HG02588 (cell line): Measurements from ENCODE around the gene STK32B.

Source experiments
- ATAC-seq: cut with Tn5 transposase; IDR thresholded peaks from one replicate; pipeline ENCODE4 v1.9.1; 2021; ENCODE audit warnings: mild to moderate bottlenecking, moderate library complexity; ENCODE audit not compliant: unreplicated experiment

STK32B gene

DNA sequence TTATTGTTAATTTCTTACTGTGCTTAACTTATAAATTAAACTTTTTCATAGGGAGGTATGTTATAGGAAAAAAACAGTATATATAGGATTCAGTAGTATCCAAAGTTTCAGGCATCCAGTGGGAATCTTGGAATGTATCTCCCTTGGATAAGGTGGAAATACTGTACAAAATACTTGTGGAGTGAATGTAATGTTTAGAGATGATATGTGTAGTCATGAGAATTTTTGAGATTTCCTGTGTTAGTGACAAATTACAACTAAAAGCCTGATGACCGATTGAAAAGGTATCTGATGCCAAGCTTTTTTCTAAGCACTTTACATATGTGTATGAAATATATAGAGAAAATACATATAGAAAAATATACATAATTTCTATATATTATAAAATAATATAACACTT, 69.2 kb downstream of the STK32B start:
- no peak for ATAC-seq

DNA sequence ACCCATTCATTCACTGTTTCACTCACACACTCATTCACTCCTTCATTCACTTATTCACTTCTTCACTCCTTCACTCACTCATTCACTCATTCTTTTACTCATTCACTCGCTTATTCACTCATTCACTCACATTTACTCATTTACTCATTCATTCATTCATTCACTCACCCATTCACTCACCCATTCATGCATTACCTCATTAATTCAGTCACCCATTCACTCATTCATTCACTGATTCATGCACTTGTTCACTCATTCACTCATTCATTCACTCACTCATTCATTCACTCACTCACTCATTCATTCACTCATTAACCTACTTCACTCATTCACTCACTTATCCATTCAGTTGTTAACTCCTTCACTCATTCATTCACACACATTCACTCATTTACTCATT, 70.8 kb downstream of the STK32B start:
- ATAC-seq: no peak

DNA sequence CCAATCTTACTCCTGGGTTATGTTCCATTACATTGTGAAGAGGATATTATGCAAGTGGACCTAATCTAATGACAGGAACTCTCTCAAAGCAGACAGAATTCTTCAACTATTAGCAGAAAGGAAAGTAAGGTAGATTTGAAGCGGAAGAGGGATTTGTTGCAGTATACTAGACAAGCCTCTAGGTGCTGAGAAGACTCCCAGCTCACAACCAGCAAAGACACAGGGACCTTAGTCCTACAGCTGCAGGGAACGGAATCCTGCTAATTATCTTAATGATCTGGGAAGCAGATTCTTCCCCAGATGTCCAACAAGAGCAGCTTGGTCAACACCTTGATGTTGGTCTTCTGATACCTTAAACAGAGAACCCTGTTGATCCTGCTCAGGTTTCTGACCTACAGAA, 73.6 kb downstream of the STK32B start:
- no peak for ATAC-seq

DNA sequence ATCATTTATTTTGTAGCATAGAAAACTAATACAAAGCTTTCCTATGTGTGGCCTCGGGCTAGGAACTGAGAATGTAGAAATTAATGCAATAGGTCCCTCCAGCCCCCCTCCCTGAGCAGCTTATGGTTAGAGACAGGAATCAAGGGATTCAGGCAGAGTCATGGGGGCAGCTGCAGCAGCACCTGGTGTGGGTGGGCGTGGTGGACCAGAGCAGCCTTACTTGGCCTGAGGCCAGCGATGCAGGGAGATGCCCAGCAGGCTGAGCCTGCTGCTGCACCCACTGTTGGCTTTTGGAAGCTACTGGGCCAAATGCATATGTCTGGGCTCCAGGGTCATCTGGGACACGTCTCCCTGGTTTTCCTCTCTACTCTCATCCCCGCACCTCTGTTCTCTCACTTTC, 74.0 kb downstream of the STK32B start:
- no peak for ATAC-seq

- no peak for ATAC-seq
Observed at GRCh38 chr4:5126231-5126630, 75.0 kb downstream of the STK32B start.

- ATAC-seq: no peak
Observed at GRCh38 chr4:5126857-5127256, 75.6 kb downstream of the STK32B start.

DNA sequence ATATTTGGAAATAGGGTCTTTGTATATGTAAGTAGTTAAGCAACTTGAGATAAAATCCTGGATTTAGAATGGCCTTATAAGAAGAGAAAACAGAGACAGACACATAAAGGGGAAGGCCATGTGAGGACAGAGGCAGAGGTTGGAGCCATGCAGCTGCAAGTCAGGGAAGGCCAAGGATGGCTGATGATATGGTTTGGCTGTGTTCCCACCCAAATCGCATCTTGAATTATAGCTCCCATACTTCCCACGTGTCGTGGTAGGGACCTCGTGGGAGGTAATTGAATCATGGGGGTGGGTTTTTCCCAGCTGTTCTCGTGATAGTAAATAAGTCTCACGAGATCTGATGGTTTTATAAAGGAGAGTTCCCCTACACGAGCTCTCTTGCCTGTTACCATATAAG, 76.3 kb downstream of the STK32B start:
- ATAC-seq: no peak

DNA sequence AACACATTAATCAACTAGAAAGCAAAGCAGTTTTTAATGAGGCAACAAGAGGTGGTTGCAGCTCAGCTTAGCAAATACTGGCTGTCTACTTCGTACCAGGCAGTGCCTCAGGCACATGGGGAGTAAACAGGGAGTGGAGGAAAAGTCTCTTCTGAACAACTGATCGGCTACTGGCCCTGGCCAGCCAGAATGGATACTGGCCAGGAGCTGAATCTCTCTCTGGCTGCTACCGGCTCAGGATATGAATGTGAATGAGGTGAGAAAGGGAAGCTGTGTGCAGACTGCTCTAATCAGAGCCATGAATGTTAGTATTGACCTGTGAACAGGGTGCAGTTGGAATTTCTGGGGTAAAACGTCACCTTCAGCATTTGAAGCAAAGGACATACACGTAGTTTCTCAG, 77.3 kb downstream of the STK32B start:
- no peak for ATAC-seq

- ATAC-seq: no peak
Observed at GRCh38 chr4:5133201-5133600, 81.9 kb downstream of the STK32B start.

- ATAC-seq: no peak
Observed at GRCh38 chr4:5133933-5134594, 82.8 kb downstream of the STK32B start.

DNA sequence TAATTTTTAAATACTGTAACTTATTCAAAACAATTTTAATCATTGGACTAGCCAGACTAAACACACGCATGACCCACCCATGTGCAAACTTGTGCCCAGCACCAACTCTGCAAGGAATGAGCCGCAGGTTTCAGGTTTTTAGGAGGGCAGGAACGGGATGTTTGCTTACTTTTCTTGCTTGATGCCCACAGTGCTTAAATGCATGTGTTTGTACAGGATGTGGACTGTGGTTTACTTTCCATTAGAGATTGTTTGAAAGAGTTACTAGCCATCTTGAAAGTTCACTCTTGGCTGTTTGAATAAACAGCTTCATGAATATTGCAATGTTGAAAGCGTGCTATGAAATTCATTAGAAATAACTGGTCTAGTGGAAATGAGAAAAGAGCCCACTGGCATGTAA, 83.3 kb downstream of the STK32B start:
- ATAC-seq: no peak

- no peak for ATAC-seq
Observed at GRCh38 chr4:5137226-5137625, 85.9 kb downstream of the STK32B start.

- ATAC-seq: no peak
Observed at GRCh38 chr4:5137927-5138326, 86.6 kb downstream of the STK32B start.

- no peak for ATAC-seq
Observed at GRCh38 chr4:5138389-5138788, 87.1 kb downstream of the STK32B start.

- no peak for ATAC-seq
Observed at GRCh38 chr4:5139141-5139540, 87.9 kb downstream of the STK32B start.

DNA sequence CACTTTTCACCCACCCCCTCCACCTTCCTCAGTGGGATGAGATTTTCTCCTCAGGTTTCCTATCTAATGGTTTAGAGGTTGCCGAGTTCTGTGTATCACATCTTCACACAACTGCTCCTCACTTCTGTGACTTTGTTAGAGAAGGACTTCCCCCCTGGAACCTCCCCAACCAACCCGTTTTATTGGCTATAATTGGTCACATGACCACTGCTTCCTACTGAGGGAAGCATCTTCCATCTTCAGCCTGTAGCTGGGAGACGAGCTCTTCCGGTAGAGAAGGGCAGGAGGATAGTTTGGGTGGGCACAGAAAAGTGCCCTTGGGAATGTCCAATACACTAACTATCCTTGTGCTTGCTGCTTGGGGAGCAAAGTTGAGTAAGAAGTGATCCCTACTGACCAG, 90.5 kb downstream of the STK32B start:
- ATAC-seq: no peak

GRCh38 chr4:5142726-5143125, 91.4 kb downstream of the STK32B start:
- ATAC-seq: no peak

- no peak for ATAC-seq
Observed at GRCh38 chr4:5143306-5143861, 92.1 kb downstream of the STK32B start.

DNA sequence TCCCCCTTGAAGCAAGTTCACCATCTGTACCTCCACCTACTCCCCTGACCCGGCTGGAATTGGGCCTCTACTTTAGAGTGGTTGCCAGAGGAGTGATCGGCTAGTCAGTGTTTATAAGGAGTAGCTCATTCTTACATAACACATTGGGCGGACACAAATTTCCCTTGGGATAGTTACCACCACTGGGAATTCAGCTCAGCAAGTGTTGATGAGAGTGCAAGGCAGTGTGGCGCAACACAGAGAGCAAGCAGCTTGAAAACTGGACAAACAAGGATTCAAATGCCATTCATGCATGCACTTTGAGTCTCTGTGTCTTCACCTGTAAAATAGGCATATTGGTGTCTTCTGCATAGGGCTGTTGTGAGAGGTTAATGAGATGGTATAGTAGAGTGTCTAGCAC, 92.7 kb downstream of the STK32B start:
- ATAC-seq: no peak

GRCh38 chr4:5144384-5144783, 93.1 kb downstream of the STK32B start:
- ATAC-seq: no peak

- ATAC-seq: no peak
Observed at GRCh38 chr4:5146248-5146647, 95.0 kb downstream of the STK32B start.

- no peak for ATAC-seq
Observed at GRCh38 chr4:5152521-5152920, 101.2 kb downstream of the STK32B start.

DNA sequence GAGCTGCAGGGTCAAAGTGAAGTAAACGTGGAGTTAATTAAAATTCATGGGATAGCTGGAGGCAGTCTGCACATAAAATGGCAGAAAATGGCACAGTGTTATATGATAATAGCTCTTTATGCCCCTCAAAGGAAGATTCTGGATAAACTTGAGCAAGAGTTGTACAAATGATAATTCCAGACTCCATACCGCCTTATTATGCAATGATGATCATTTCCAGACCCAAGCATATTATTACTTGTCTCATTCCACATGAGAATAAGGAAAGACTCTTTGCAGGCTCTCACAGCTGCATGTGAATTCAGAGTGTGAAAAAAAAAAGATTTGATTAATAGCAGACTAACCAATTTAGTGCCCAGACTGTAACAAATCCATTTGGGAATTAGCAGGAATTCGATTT, 105.4 kb downstream of the STK32B start:
- no peak for ATAC-seq
